ENCODE measurements around the gene GALNT7. TPM values are rescaled to one million over a fixed set of nuclear protein-coding genes. Genes with fewer than 3 reads are reported as not detected.
A peak's percentile ranks its signal among the peaks of the same experiment; 100 is the strongest.

GALNT7 gene
- total RNA-seq, 1 donor from 2014 or later: 22.0 TPM

DNA sequence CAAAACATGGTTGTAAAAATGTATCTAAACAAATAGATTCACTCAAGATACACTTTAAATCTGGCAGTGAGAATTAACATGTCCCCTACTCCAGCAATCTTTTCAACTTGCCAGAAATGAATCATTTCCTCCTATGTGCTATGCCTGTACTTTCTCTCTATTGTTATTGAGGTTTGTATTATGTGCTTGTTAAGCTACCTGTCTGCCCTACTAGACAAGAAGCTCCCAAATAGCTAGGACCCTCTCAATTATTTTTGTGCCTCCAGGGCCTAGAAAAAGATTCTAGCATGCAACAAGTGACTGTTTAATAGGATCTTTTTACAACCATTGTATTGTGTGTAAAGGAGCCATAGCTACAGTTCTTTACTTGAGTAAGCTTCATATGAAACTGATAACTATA lies 198.7 kb downstream of the GALNT7 start:
- Histone ChIP-seq H3K9me3 (no peaks in the 10 kb centered on the region), H3K27me3 (ENCODE audit: low read depth) (no peaks in the 10 kb centered on the region), H3K36me3 (no peaks in the 10 kb centered on the region), H3K4me1 (peaks cover 9% of the 10 kb centered on the region), H3K4me3 (no peak overlapping the region), H3K27ac (no peak overlapping the region)
- TF ChIP-seq, protein P1, sequence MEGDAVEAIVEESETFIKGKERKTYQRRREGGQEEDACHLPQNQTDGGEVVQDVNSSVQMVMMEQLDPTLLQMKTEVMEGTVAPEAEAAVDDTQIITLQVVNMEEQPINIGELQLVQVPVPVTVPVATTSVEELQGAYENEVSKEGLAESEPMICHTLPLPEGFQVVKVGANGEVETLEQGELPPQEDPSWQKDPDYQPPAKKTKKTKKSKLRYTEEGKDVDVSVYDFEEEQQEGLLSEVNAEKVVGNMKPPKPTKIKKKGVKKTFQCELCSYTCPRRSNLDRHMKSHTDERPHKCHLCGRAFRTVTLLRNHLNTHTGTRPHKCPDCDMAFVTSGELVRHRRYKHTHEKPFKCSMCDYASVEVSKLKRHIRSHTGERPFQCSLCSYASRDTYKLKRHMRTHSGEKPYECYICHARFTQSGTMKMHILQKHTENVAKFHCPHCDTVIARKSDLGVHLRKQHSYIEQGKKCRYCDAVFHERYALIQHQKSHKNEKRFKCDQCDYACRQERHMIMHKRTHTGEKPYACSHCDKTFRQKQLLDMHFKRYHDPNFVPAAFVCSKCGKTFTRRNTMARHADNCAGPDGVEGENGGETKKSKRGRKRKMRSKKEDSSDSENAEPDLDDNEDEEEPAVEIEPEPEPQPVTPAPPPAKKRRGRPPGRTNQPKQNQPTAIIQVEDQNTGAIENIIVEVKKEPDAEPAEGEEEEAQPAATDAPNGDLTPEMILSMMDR (IDR thresholded peaks at IDR 0.05): no peak
- DNase-seq (no peak), ATAC-seq (no peak)
- intact Hi-C loops (cut with DNase I): no loop called here

DNA sequence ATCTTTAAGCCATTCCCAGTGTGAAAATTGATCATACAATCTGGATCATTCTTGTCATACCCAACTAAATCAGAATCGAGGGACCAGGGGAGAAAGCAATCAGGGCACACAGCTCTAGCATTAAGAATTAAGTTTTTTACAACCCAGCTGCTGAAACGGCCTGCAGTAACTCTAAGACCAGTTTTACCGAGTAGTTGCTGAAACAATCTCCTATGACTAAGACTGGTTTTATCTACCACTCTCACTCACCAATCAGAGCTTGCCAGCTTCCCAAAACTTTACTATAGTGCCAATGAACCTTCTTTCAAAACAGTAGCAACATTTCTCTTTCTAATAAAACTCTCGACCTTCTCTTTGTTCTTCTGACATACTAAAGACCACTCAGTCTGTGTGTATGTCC lies 199.3 kb downstream of the GALNT7 start:
- H3K27me3 ChIP-seq (ENCODE audit: low read depth): no peaks in the 10 kb centered on the region
- TF ChIP-seq, protein P1 (IDR thresholded peaks at IDR 0.05): no peak
- no peaks in the 10 kb centered on the region for H3K36me3 ChIP-seq
- peaks cover 16% of the 10 kb centered on the region for H3K4me1 ChIP-seq
- no peaks in the 10 kb centered on the region for H3K9me3 ChIP-seq
- ATAC-seq (no peak), DNase-seq (no peak)
- intact Hi-C loops (cut with DNase I): no loop called here
- no peak overlapping the region for H3K4me3 ChIP-seq
- no peak overlapping the region for H3K27ac ChIP-seq

DNA sequence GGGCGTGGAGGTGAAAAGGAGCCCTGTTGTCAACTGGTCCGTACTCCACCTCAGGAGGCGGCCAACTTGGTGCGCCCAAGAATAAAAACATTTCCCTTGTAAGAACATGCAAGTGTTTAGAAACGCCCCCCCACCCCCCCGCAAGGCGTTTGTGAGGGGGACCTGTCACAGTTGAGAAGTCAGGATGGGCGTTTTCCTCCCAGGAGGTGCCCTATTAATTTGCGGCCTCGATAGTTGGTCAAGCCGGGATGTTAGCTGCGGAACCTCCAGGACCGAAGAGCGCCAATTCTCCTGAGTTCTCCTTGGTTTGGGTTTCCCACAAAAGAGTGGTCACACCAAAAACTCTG lies 201.5 kb downstream of the GALNT7 start:
- peak overlapping the region; percentile 83 for H3K4me3 ChIP-seq
- intact Hi-C loops (cut with DNase I): no loop called here
- H3K36me3 ChIP-seq: no peaks in the 10 kb centered on the region
- no peaks in the 10 kb centered on the region for H3K27me3 ChIP-seq (ENCODE audit: low read depth)
- H3K9me3 ChIP-seq: no peaks in the 10 kb centered on the region
- H3K4me1 ChIP-seq: peaks cover 25% of the 10 kb centered on the region
- H3K27ac ChIP-seq: peak overlapping the region; percentile 92
- TF ChIP-seq, protein P1 (IDR thresholded peaks at IDR 0.05): no peak
- DNase-seq: peak; percentile 73
- ATAC-seq: peak; percentile 18 to 38

DNA sequence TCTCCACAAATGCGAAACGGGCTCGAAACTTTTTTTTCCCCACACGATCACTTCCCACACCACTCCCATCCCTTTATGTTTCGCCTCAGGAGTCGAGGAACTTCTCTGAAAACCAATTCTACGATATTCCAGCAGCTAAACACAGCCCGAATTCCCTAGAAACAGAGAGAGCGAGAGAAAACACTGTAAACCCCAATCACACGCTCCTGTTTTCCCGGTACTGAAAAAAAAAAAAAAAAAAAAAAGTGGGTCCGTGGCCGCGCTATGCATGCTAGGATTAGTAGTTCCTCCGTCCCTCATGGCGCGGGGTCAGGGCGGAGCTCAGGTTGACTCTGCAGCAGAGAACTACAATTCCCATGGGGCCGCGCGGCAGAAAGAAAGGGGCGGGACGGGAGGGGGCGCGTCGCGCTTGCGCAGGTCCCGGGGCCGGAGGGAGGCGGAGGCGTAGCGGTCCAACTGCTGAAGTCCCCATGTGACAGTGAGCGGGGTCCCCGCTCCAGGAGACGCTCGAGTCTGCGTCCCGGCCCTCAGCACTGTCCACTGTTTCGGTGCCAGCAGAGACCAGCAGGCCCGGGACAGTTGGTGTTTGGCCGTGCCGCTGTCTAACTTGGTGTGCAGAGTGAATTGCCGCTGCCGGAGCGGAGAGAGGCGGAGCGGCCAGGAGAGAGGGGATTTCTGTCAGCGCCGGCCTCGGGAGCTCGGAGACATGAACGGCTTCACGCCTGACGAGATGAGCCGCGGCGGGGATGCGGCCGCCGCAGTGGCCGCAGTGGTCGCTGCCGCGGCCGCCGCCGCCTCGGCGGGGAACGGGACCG lies 202.1 kb downstream of the GALNT7 start, which contains the start of gene SAP30:
Gene SAP30 (plus strand): TSS at position 478 of the 815 bp plus-strand sequence. CDS start 229 bp downstream, at position 707.
- peak; percentile 99 for DNase-seq
- TF ChIP-seq, protein P1 (IDR thresholded peaks at IDR 0.05): no peak
- no peaks in the 10 kb centered on the region for H3K36me3 ChIP-seq
- H3K27ac ChIP-seq: peak within 1 kb of the TSS; percentile 92
- ATAC-seq: peak; percentile 98
- H3K4me3 ChIP-seq: peak within 1 kb of the TSS; percentile 83
- peaks cover 25% of the 10 kb centered on the region for H3K4me1 ChIP-seq
- intact Hi-C loops (cut with DNase I): no loop called here
- H3K9me3 ChIP-seq: no peaks in the 10 kb centered on the region
- H3K27me3 ChIP-seq (ENCODE audit: low read depth): no peaks in the 10 kb centered on the region

DNA sequence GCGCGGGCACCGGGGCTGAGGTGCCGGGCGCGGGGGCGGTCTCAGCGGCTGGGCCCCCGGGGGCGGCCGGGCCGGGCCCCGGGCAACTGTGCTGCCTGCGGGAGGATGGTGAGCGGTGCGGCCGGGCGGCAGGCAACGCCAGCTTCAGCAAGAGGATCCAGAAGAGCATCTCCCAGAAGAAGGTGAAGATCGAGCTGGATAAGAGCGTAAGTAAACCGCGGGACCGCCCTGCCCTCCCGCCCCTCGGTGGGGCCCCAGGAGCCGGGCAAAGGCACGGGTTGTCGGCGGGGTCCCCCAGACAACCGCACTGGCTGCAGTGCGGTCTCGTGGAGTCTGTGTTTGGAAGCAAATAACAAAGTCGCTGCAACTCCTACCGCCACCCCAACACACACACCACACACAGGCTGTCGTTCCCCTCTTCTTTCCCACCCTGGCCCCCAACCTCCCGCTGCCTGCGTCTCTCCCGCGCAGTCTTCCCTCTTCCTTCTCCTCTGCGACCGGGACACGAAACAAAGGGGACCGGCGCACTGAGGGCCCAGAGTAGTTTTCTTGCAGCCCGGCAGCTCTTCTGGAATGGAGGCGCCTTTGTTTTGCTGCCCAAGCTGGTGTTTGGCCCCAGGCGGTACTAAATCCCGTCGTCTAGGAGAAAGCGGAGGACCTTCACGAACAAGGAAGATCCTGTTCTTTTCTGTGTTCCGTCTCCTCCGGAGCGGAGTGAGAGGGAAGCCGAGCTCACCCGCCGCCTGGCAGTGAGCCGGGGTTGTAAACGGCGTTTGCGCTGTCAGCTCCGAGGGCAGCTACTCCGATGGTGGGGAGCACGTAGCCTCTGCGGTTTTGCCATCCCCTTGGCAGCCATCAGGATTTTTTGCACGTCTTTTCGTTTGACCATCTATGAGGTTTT lies 202.9 kb downstream of the GALNT7 start:
- peak overlapping the region; percentile 83 for H3K4me3 ChIP-seq
- no peaks in the 10 kb centered on the region for H3K27me3 ChIP-seq (ENCODE audit: low read depth)
- peak; percentile 6 to 31 for ATAC-seq
- no peaks in the 10 kb centered on the region for H3K9me3 ChIP-seq
- H3K27ac ChIP-seq: peak overlapping the region; percentile 92
- no peaks in the 10 kb centered on the region for H3K36me3 ChIP-seq
- TF ChIP-seq, protein P1 (IDR thresholded peaks at IDR 0.05): no peak
- intact Hi-C loops (cut with DNase I): no loop called here
- DNase-seq: peak; percentile 75
- H3K4me1 ChIP-seq: peaks cover 25% of the 10 kb centered on the region

Small RNA genes within 50 kb of the gene (microRNA-seq; reads per million reads assigned to microRNA genes)
- not detected for gene MIR548T (ENCODE audit: borderline number of aligned reads)

Other genes with a start within 250 kb of the GALNT7 start
- 40.9 TPM for gene HMGB2, start 165.5 kb downstream of the GALNT7 start, total RNA-seq
- gene SAP30, start 202.1 kb downstream of the GALNT7 start, total RNA-seq: 15.1 TPM
- gene SCRG1, start 230.3 kb downstream of the GALNT7 start, total RNA-seq: 0.32 TPM

All from lower lobe of right lung (tissue), 2 donors.